Glutamatergic neuron (in vitro differentiated cells): Measurements from ENCODE around the gene PRCD. TPM values are rescaled to one million over a fixed set of nuclear protein-coding genes. Genes with fewer than 3 reads are reported as not detected.

Experiments used
- DNase-seq: peaks from one replicate; pipeline ENCODE4 v3.0.0; 2022
- H3K27ac Mint-ChIP-seq: one replicate; pipeline ENCODE4 v1.8.0; 2020; ENCODE audit warnings: mild to moderate bottlenecking, mixed read lengths, inconsistent platforms; ENCODE audit not compliant: unreplicated experiment
- H3K27me3 Mint-ChIP-seq: one replicate; pipeline ENCODE4 v1.8.0; 2020; ENCODE audit warnings: mild to moderate bottlenecking, moderate library complexity, mixed read lengths, inconsistent platforms; ENCODE audit not compliant: unreplicated experiment
- H3K36me3 Mint-ChIP-seq: one replicate; pipeline ENCODE4 v1.8.0; 2020; ENCODE audit warnings: mild to moderate bottlenecking, mixed read lengths, inconsistent platforms; ENCODE audit not compliant: unreplicated experiment
- H3K4me1 Mint-ChIP-seq: one replicate; pipeline ENCODE4 v1.8.0; 2020; ENCODE audit warnings: mild to moderate bottlenecking, low read depth, mixed read lengths, inconsistent platforms; ENCODE audit not compliant: unreplicated experiment
- H3K4me3 Mint-ChIP-seq: one replicate; pipeline ENCODE4 v1.8.0; 2020; ENCODE audit warnings: mild to moderate bottlenecking, mixed read lengths, inconsistent platforms; ENCODE audit not compliant: unreplicated experiment
- H3K9me3 Mint-ChIP-seq: one replicate; pipeline ENCODE4 v1.8.0; 2020; ENCODE audit warnings: mild to moderate bottlenecking, moderate library complexity, mixed read lengths, inconsistent platforms; ENCODE audit not compliant: unreplicated experiment
- CTCF ChIP-seq: fragments of 200-600 bp; sonication (generic); IDR thresholded peaks from one replicate; pipeline ENCODE4 v1.5.0; 2021; ENCODE audit not compliant: partially characterized antibody, unreplicated experiment
- total RNA-seq: library from RNA; stranded (reverse); fragmentation: NEBNext Ultra II Directional; extraction: Animal tissue kit (Norgen Biotek cat#: 25700); gene quantifications from one replicate; pipeline ENCODE4 v1.2.1, GENCODE V29; 2021; ENCODE audit not compliant: unreplicated experiment

Gene PRCD
- total RNA-seq, 1 donor from 2014 or later: 1.4 TPM

- Mint-ChIP-seq H3K9me3 (peaks cover 2% of the 10 kb centered on the region), H3K27me3 (peaks cover 2% of the 10 kb centered on the region), H3K4me3 (no peak overlapping the region), H3K36me3 (no peaks in the 10 kb centered on the region), H3K27ac (no peak overlapping the region), H3K4me1 (peaks cover 9% of the 10 kb centered on the region)
- no peak for DNase-seq
- TF ChIP-seq CTCF: no peak
These were observed 11.1 kb downstream of the PRCD start for GRCh38 chr17:76550712-76551615.

GRCh38 chr17:76551685-76552084, 11.8 kb downstream of the PRCD start:
- no peak for TF ChIP-seq CTCF
- Mint-ChIP-seq H3K9me3 (peaks cover 2% of the 10 kb centered on the region), H3K27me3 (peaks cover 2% of the 10 kb centered on the region), H3K36me3 (no peaks in the 10 kb centered on the region), H3K27ac (no peak overlapping the region), H3K4me3 (no peak overlapping the region), H3K4me1 (peaks cover 9% of the 10 kb centered on the region)
- no peak for DNase-seq

GRCh38 chr17:76553178-76553908, 13.5 kb downstream of the PRCD start:
- no peak overlapping the region for H3K27ac Mint-ChIP-seq
- TF ChIP-seq CTCF: no peak
- no peak for DNase-seq
- peaks cover 9% of the 10 kb centered on the region for H3K4me1 Mint-ChIP-seq
- peaks cover 6% of the 10 kb centered on the region for H3K27me3 Mint-ChIP-seq
- H3K36me3 Mint-ChIP-seq: no peaks in the 10 kb centered on the region
- no peak overlapping the region for H3K4me3 Mint-ChIP-seq
- peaks cover 8% of the 10 kb centered on the region for H3K9me3 Mint-ChIP-seq

- peaks cover 8% of the 10 kb centered on the region for H3K9me3 Mint-ChIP-seq
- no peak overlapping the region for H3K4me3 Mint-ChIP-seq
- no peak for TF ChIP-seq CTCF
- no peaks in the 10 kb centered on the region for H3K36me3 Mint-ChIP-seq
- peaks cover 13% of the 10 kb centered on the region for H3K4me1 Mint-ChIP-seq
- peaks cover 8% of the 10 kb centered on the region for H3K27me3 Mint-ChIP-seq
- DNase-seq: no peak
- no peak overlapping the region for H3K27ac Mint-ChIP-seq
These were observed 14.3 kb downstream of the PRCD start for GRCh38 chr17:76554131-76554530.
